HepG2 (cell line): ENCODE results near the gene ZNF544. TPM values are rescaled to one million over a fixed set of nuclear protein-coding genes. Genes with fewer than 3 reads are reported as not detected.

ENCODE experiments used
- AGO2 ChIP-seq: fragments of 200-400 bp; formaldehyde crosslinking; optimal IDR thresholded peaks from 2 replicates; pipeline ENCODE3; 2017; ENCODE audit warnings: mild to moderate bottlenecking, low read depth, low read length, moderate library complexity
- DBP ChIP-seq: sonication (generic); formaldehyde crosslinking; IDR thresholded peaks from 2 replicates; pipeline ENCODE4 v1.4.0; 2020; ENCODE audit warnings: missing genetic modification reagents; ENCODE audit errors: not compliant biosample characterization
- EZH2 ChIP-seq: conservative IDR thresholded peaks from 2 replicates; pipeline ENCODE4 v1.6.1; 2012; ENCODE audit warnings: mild to moderate bottlenecking, low read depth, low read length, moderate library complexity
- KLF11 ChIP-seq: IDR thresholded peaks from 2 replicates; pipeline ENCODE4 v1.6.1; 2016; ENCODE audit warnings: missing compliant biosample characterization
- NR2C2 ChIP-seq: sonication (generic); formaldehyde crosslinking; IDR thresholded peaks from 2 replicates; pipeline ENCODE4 v1.4.0; 2020; ENCODE audit warnings: missing genetic modification reagents, mild to moderate bottlenecking, moderate library complexity, borderline replicate concordance
- PAWR ChIP-seq: sonication (generic); formaldehyde crosslinking; IDR thresholded peaks from 2 replicates; pipeline ENCODE4 v1.4.0; 2020; ENCODE audit warnings: missing genetic modification reagents, mild to moderate bottlenecking, borderline replicate concordance
- RBM39 ChIP-seq: fragments of 200-400 bp; formaldehyde crosslinking; IDR thresholded peaks from one replicate; pipeline ENCODE4 v1.6.1; 2018; ENCODE audit warnings: antibody characterized with exemption, mild to moderate bottlenecking, low read depth, low read length; ENCODE audit not compliant: poor library complexity, severe bottlenecking
- TCF7 ChIP-seq: sonication (generic); IDR thresholded peaks from 2 replicates; pipeline ENCODE4 v1.6.1; 2016; ENCODE audit warnings: antibody characterized with exemption, low read depth
- TGIF2 ChIP-seq: IDR thresholded peaks from 2 replicates; pipeline ENCODE4 v1.6.1; 2016; ENCODE audit warnings: control low read depth, missing compliant biosample characterization
- THAP7 ChIP-seq: sonication (generic); formaldehyde crosslinking; IDR thresholded peaks from 2 replicates; pipeline ENCODE4 v1.8.1; 2023; ENCODE audit warnings: mild to moderate bottlenecking, missing genetic modification reagents
- THAP8 ChIP-seq: sonication (generic); formaldehyde crosslinking; IDR thresholded peaks from 2 replicates; pipeline ENCODE4 v1.5.1; 2020; ENCODE audit warnings: missing genetic modification reagents, mild to moderate bottlenecking, borderline replicate concordance
- TOPORS ChIP-seq: sonication (generic); formaldehyde crosslinking; IDR thresholded peaks from 2 replicates; pipeline ENCODE4 v1.8.0; 2023; ENCODE audit warnings: mild to moderate bottlenecking, missing genetic modification reagents
- U2AF1 ChIP-seq: fragments of 200-400 bp; formaldehyde crosslinking; optimal IDR thresholded peaks from 2 replicates; pipeline ENCODE3; 2017; ENCODE audit warnings: mild to moderate bottlenecking, low read depth, low read length
- ZBTB42 ChIP-seq: sonication (generic); formaldehyde crosslinking; IDR thresholded peaks from 2 replicates; pipeline ENCODE4 v1.5.0; 2020; ENCODE audit warnings: mild to moderate bottlenecking, missing genetic modification reagents
- ZNF598 ChIP-seq: sonication (generic); formaldehyde crosslinking; IDR thresholded peaks from 2 replicates; pipeline ENCODE4 v1.5.1; 2020; ENCODE audit warnings: mild to moderate bottlenecking, missing genetic modification reagents, borderline replicate concordance
- ZNF749 ChIP-seq: sonication (generic); formaldehyde crosslinking; IDR thresholded peaks from 2 replicates; pipeline ENCODE4 v1.8.0; 2022; ENCODE audit warnings: mild to moderate bottlenecking, missing genetic modification reagents, moderate library complexity, borderline replicate concordance
- ZNF773 ChIP-seq: sonication (generic); formaldehyde crosslinking; IDR thresholded peaks from 2 replicates; pipeline ENCODE4 v1.4.0; 2020; ENCODE audit warnings: missing genetic modification reagents, borderline replicate concordance
- ZNF775 ChIP-seq: sonication (generic); formaldehyde crosslinking; IDR thresholded peaks from 2 replicates; pipeline ENCODE4 v1.4.0; 2020; ENCODE audit warnings: missing genetic modification reagents, mild to moderate bottlenecking, moderate library complexity, borderline replicate concordance
- ZNF883 ChIP-seq: sonication (generic); formaldehyde crosslinking; IDR thresholded peaks from 2 replicates; pipeline ENCODE4 v1.5.1; 2020; ENCODE audit warnings: mild to moderate bottlenecking, missing genetic modification reagents; ENCODE audit errors: not compliant biosample characterization
- ZZZ3 ChIP-seq: sonication (generic); formaldehyde crosslinking; IDR thresholded peaks from 2 replicates; pipeline ENCODE4 v1.4.0; 2020; ENCODE audit warnings: missing genetic modification reagents, mild to moderate bottlenecking, borderline replicate concordance
- polyA plus RNA-seq, 8 experiments: library from polyadenylated mRNA; depleted of rRNA in 3 of 8; stranded (reverse) in 7 of 8; unstranded in 1 of 8; fragments of >200 nt; fragmentation: Illumina TruSeq in 4 of 8; extraction: Trizol in 4 of 8; gene quantifications; 2 replicates each; pipeline versions ENCODE4 v1.2.1 to v1.2.3, GENCODE V29; 2011 to 2016; ENCODE audit warnings: low read depth in 4 of 8, missing spikeins in 1 of 8, mixed read lengths in 1 of 8; ENCODE audit not compliant: insufficient read depth in 1 of 8
- total RNA-seq, 5 experiments: library from RNA; depleted of rRNA; stranded (reverse); fragments of >200 nt; fragmentation: Illumina TruSeq; extraction: Trizol; gene quantifications; 2 replicates each; pipeline ENCODE4 v1.2.3, GENCODE V29; 2016; ENCODE audit warnings: low read depth in 1 of 5
- TF ChIP-seq, protein P1 (sequence below): sonication (generic); formaldehyde crosslinking; IDR thresholded peaks from 2 replicates; pipeline ENCODE4 v1.4.0; 2020; ENCODE audit warnings: mild to moderate bottlenecking, low read depth, missing genetic modification reagents
- TF ChIP-seq, protein P2 (sequence below): sonication (generic); formaldehyde crosslinking; IDR thresholded peaks from 2 replicates; pipeline ENCODE4 v1.4.0; 2020; ENCODE audit warnings: mild to moderate bottlenecking, missing genetic modification reagents
- TF ChIP-seq, protein P3 (sequence below): IDR thresholded peaks from 2 replicates; pipeline ENCODE4 v1.6.1; 2016

ZNF544 gene
- total and polyA plus RNA-seq, 2 of the 13 experiments (the other 11 are each of a cell fraction or from before 2014, with no cell fraction given): 13.1 to 17.0 TPM

GRCh38 chr19:58278541-58279041 is 49.9 kb downstream of the ZNF544 start, which contains the start of gene ZNF8 (continued):
- TF ChIP-seq THAP8 (CRISPR knock-in tag) (no peak), EZH2 (no peak), ZNF749 (CRISPR knock-in tag) (no peak), ZNF598 (CRISPR knock-in tag) (no peak; the same call in 1 of the 2 replicates), DBP (CRISPR knock-in tag) (no peak), ZZZ3 (CRISPR knock-in tag) (peak; percentile 7; the same call in 1 of the 2 replicates), TCF7 (no peak), ZBTB42 (no peak), PAWR (CRISPR knock-in tag) (0 out of 2 replicates have a peak, but pooled peaks have one; percentile 24), TOPORS (CRISPR knock-in tag) (no peak), THAP7 (CRISPR knock-in tag) (no peak), ZNF883 (CRISPR knock-in tag) (no peak), RBM39 (peak; percentile 46), U2AF1 (no peak), AGO2 (no peak), KLF11 (no peak), NR2C2 (CRISPR knock-in tag) (peak; percentile 82), TGIF2 (CRISPR knock-in tag) (peak; percentile 58; the same call in 1 of the 2 replicates), ZNF775 (CRISPR knock-in tag) (no peak; the same call in 1 of the 2 replicates), ZNF773 (CRISPR knock-in tag) (no peak)
- TF ChIP-seq, protein P1, sequence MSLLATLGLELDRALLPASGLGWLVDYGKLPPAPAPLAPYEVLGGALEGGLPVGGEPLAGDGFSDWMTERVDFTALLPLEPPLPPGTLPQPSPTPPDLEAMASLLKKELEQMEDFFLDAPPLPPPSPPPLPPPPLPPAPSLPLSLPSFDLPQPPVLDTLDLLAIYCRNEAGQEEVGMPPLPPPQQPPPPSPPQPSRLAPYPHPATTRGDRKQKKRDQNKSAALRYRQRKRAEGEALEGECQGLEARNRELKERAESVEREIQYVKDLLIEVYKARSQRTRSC: no peak; the same call in 1 of the 2 replicates
- TF ChIP-seq, protein P2, sequence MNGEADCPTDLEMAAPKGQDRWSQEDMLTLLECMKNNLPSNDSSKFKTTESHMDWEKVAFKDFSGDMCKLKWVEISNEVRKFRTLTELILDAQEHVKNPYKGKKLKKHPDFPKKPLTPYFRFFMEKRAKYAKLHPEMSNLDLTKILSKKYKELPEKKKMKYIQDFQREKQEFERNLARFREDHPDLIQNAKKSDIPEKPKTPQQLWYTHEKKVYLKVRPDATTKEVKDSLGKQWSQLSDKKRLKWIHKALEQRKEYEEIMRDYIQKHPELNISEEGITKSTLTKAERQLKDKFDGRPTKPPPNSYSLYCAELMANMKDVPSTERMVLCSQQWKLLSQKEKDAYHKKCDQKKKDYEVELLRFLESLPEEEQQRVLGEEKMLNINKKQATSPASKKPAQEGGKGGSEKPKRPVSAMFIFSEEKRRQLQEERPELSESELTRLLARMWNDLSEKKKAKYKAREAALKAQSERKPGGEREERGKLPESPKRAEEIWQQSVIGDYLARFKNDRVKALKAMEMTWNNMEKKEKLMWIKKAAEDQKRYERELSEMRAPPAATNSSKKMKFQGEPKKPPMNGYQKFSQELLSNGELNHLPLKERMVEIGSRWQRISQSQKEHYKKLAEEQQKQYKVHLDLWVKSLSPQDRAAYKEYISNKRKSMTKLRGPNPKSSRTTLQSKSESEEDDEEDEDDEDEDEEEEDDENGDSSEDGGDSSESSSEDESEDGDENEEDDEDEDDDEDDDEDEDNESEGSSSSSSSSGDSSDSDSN (CRISPR knock-in tag): peak; percentile 89
- TF ChIP-seq, protein P3, sequence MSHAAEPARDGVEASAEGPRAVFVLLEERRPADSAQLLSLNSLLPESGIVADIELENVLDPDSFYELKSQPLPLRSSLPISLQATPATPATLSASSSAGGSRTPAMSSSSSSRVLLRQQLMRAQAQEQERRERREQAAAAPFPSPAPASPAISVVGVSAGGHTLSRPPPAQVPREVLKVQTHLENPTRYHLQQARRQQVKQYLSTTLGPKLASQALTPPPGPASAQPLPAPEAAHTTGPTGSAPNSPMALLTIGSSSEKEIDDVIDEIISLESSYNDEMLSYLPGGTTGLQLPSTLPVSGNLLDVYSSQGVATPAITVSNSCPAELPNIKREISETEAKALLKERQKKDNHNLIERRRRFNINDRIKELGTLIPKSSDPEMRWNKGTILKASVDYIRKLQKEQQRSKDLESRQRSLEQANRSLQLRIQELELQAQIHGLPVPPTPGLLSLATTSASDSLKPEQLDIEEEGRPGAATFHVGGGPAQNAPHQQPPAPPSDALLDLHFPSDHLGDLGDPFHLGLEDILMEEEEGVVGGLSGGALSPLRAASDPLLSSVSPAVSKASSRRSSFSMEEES (CRISPR knock-in tag): no peak; the same call in none of the 2 replicates
